HCT116 (cell line): ENCODE data around the gene TBCD. TPM values are rescaled to one million over a fixed set of nuclear protein-coding genes. Genes with fewer than 3 reads are reported as not detected.

Source experiments
- ATAC-seq: fragments of 200-7000 bp; cut with Tn5 transposase; 2 replicates; pipeline ENCODE4 v1.9.1; 2020; ENCODE audit warnings: mild to moderate bottlenecking, moderate library complexity
- BruUV-seq: library from RNA; stranded (reverse); fragments of 400-500 nt; replicated peaks from 2 replicates; lab custom pipeline; 2021; lab: Mats Ljungman, UMichigan
- CTCF ChIA-PET: fragments of 300-600 bp; sonication (Branson Sonifier 250); formaldehyde crosslinking; loops from one replicate; lab custom pipeline; 2021; ENCODE audit warnings: antibody characterized with exemption; lab: Charles Lee
- POLR2A ChIA-PET: fragments of 300-600, 350-600 bp; sonication (Branson Sonifier 250); formaldehyde crosslinking; loops from one replicate; lab custom pipeline; 2021; ENCODE audit warnings: antibody characterized with exemption; lab: Charles Lee
- RAD21 ChIA-PET, 2 experiments: fragments of 300-600 bp; sonication (Branson Sonifier 250); formaldehyde crosslinking; loops; one replicate each; lab custom pipeline; 2023; ENCODE audit warnings: low total read pairs in 2 of 2; ENCODE audit not compliant: uncharacterized antibody in 2 of 2, unreplicated experiment in 2 of 2, low non-redundant PET in 1 of 2; lab: Charles Lee
- DNase-seq: peaks from one replicate; pipeline ENCODE4 v3.0.0-alpha.2; 2010; ENCODE audit warnings: low read depth, low spot score
- H2AFZ ChIP-seq: fragments of 200-600 bp; shearing (Covaris generic), sonication (generic); 2 replicates; pipeline ENCODE4 v1.6.1; 2017; ENCODE audit warnings: low read depth, mixed run types, mixed read lengths, antibody characterized with exemption, low read length; ENCODE audit not compliant: poor library complexity, severe bottlenecking
- H3K27ac ChIP-seq: 2 replicates; pipeline ENCODE4 v1.5.1; 2012; ENCODE audit warnings: low read depth, low read length
- H3K27me3 ChIP-seq: fragments of 200-600 bp; sonication (generic); 2 replicates; pipeline ENCODE4 v1.6.1; 2016; ENCODE audit warnings: mixed run types, low read length, mixed read lengths; ENCODE audit not compliant: insufficient read depth
- H3K36me3 ChIP-seq, 2 experiments: fragments of 200-500 bp in 1 of 2; fragments of 200-600 bp in 1 of 2; sonication (Bioruptor generic) in 1 of 2; sonication (generic) in 1 of 2; 2 replicates each; pipeline versions ENCODE4 v1.5.1 to v1.6.1; 2014 to 2016; ENCODE audit warnings: low read length in 2 of 2, inconsistent platforms in 1 of 2, mixed read lengths in 1 of 2, mixed run types in 1 of 2; ENCODE audit not compliant: insufficient read depth in 2 of 2, control insufficient read depth in 1 of 2
- H3K4me1 ChIP-seq, 2 experiments: fragments of 200-600 bp in 1 of 2; sonication (generic) in 1 of 2; 2 replicates each; pipeline versions ENCODE4 v1.5.1 to v1.6.1; 2012 to 2017; ENCODE audit warnings: low read length in 2 of 2, inconsistent platforms in 1 of 2, mild to moderate bottlenecking in 1 of 2, mixed read lengths in 1 of 2, mixed run types in 1 of 2, moderate library complexity in 1 of 2; ENCODE audit not compliant: insufficient read depth in 2 of 2, control insufficient read depth in 1 of 2
- H3K4me2 ChIP-seq: fragments of 200-600 bp; sonication (generic); 2 replicates; pipeline ENCODE4 v1.6.1; 2017; ENCODE audit warnings: mixed run types, low read length, mixed read lengths
- H3K4me3 ChIP-seq, 2 experiments: fragments of 200-600 bp in 1 of 2; sonication (generic) in 1 of 2; replicated peaks in 1 of 2; 2 replicates each; pipeline ENCODE4 v1.5.1; 2011 to 2016; ENCODE audit warnings: low read length in 2 of 2, control low read depth in 1 of 2, low read depth in 1 of 2, mild to moderate bottlenecking in 1 of 2, mixed read lengths in 1 of 2, mixed run types in 1 of 2
- H3K79me2 ChIP-seq: fragments of 200-600 bp; sonication (generic); 2 replicates; pipeline ENCODE4 v1.6.1; 2017; ENCODE audit warnings: mild to moderate bottlenecking, mixed run types, low read length, moderate library complexity, mixed read lengths; ENCODE audit not compliant: insufficient read depth
- H3K9ac ChIP-seq: fragments of 200-600 bp; sonication (generic); 2 replicates; pipeline ENCODE4 v1.6.1; 2016; ENCODE audit warnings: low read length, mixed read lengths
- H3K9me2 ChIP-seq: fragments of 200-600 bp; sonication (generic), shearing (Covaris generic); 2 replicates; pipeline ENCODE4 v1.6.1; 2017; ENCODE audit warnings: mixed run types, mild to moderate bottlenecking, moderate library complexity; ENCODE audit not compliant: insufficient read depth
- H3K9me3 ChIP-seq, 2 experiments: fragments of 200-500 bp in 1 of 2; fragments of 200-600 bp in 1 of 2; sonication (Bioruptor generic) in 1 of 2; sonication (generic) in 1 of 2; 2 replicates each; pipeline ENCODE4 v1.6.1; 2014 to 2017; ENCODE audit warnings: low read length in 2 of 2, mixed read lengths in 2 of 2, inconsistent platforms in 1 of 2, low read depth in 1 of 2, mild to moderate bottlenecking in 1 of 2, mixed run types in 1 of 2, moderate library complexity in 1 of 2; ENCODE audit not compliant: control insufficient read depth in 1 of 2, insufficient read depth in 1 of 2
- H4K20me1 ChIP-seq: fragments of 200-600 bp; sonication (generic), shearing (Covaris generic); 2 replicates; pipeline ENCODE4 v1.6.1; 2017; ENCODE audit warnings: mixed run types, mild to moderate bottlenecking, moderate library complexity; ENCODE audit not compliant: insufficient read depth
- EGR1 ChIP-seq: IDR thresholded peaks from 2 replicates; pipeline ENCODE4 v1.6.1; 2012; ENCODE audit warnings: low read depth
- EZH2 ChIP-seq: fragments of 200-600 bp; sonication (generic); IDR thresholded peaks from 2 replicates; pipeline ENCODE4 v1.6.1; 2017; ENCODE audit warnings: antibody characterized with exemption, mixed run types
- EZH2phosphoT487 ChIP-seq: fragments of 200-600 bp; IDR thresholded peaks from 2 replicates; pipeline ENCODE4 v1.6.1; 2018; ENCODE audit warnings: antibody characterized with exemption, borderline replicate concordance
- JUND ChIP-seq: IDR thresholded peaks from 2 replicates; pipeline ENCODE4 v1.6.1; 2012
- POLR2A ChIP-seq: IDR thresholded peaks from 2 replicates; pipeline ENCODE4 v1.7.0; 2011; ENCODE audit warnings: borderline replicate concordance; ENCODE audit not compliant: insufficient read depth, insufficient read length; ENCODE audit errors: extremely low read depth
- POLR2AphosphoS5 ChIP-seq: IDR thresholded peaks from 2 replicates; pipeline ENCODE4 v1.6.1; 2011; ENCODE audit warnings: mild to moderate bottlenecking, low read depth, low read length, moderate library complexity
- SP1 ChIP-seq: IDR thresholded peaks from 2 replicates; pipeline ENCODE4 v1.6.1; 2012; ENCODE audit warnings: low read depth
- TCF7L2 ChIP-seq: IDR thresholded peaks from 2 replicates; pipeline ENCODE4 v1.7.0; 2011; ENCODE audit warnings: borderline replicate concordance, inconsistent platforms; ENCODE audit not compliant: insufficient read depth, insufficient read length; ENCODE audit errors: extremely low read depth
- YY1 ChIP-seq: IDR thresholded peaks from 2 replicates; pipeline ENCODE4 v1.6.1; 2011; ENCODE audit warnings: low read length, low read depth, moderate library complexity, mild to moderate bottlenecking; ENCODE audit not compliant: insufficient replicate concordance; ENCODE audit errors: extremely low read depth
- ZFX ChIP-seq: fragments of 450-650 bp; IDR thresholded peaks from 2 replicates; pipeline ENCODE4 v1.6.1; 2017
- ZNF274 ChIP-seq: fragments of 200-500 bp; sonication (Bioruptor generic); IDR thresholded peaks from 2 replicates; pipeline ENCODE4 v1.6.1; 2014; ENCODE audit warnings: mild to moderate bottlenecking, low read depth, low read length, inconsistent platforms
- intact Hi-C: fragments of 100-400 bp; cut with micrococcal nuclease; formaldehyde crosslinking; loops from 2 replicates; pipeline ENCODE4 v1.10.0; 2022
- total RNA-seq: library from RNA; stranded (reverse); gene quantifications from one replicate; pipeline ENCODE4 v1.2.1, GENCODE V29; 2021; ENCODE audit not compliant: unreplicated experiment
- TF ChIP-seq, protein P1 (sequence below): IDR thresholded peaks from 2 replicates; pipeline ENCODE4 v1.6.1; 2012
- TF ChIP-seq, protein P2 (sequence below): IDR thresholded peaks from 2 replicates; pipeline ENCODE4 v1.6.1; 2012
- TF ChIP-seq, protein P3 (sequence below), 3 experiments: fragments of 200-600 bp in 1 of 3; sonication (generic) in 1 of 3; IDR thresholded peaks in 2 of 3; conservative IDR thresholded peaks in 1 of 3; 2 replicates each; pipeline ENCODE4 v1.5.1; 2012 to 2017; ENCODE audit warnings: low read depth in 2 of 3, low read length in 2 of 3, antibody characterized with exemption in 1 of 3, borderline replicate concordance in 1 of 3, control low read depth in 1 of 3, mild to moderate bottlenecking in 1 of 3, mixed read lengths in 1 of 3, mixed run types in 1 of 3, moderate library complexity in 1 of 3; ENCODE audit not compliant: insufficient read depth in 1 of 3

The TBCD gene
- total RNA-seq, 1 experiment from 2014 or later = 152 TPM

DNA sequence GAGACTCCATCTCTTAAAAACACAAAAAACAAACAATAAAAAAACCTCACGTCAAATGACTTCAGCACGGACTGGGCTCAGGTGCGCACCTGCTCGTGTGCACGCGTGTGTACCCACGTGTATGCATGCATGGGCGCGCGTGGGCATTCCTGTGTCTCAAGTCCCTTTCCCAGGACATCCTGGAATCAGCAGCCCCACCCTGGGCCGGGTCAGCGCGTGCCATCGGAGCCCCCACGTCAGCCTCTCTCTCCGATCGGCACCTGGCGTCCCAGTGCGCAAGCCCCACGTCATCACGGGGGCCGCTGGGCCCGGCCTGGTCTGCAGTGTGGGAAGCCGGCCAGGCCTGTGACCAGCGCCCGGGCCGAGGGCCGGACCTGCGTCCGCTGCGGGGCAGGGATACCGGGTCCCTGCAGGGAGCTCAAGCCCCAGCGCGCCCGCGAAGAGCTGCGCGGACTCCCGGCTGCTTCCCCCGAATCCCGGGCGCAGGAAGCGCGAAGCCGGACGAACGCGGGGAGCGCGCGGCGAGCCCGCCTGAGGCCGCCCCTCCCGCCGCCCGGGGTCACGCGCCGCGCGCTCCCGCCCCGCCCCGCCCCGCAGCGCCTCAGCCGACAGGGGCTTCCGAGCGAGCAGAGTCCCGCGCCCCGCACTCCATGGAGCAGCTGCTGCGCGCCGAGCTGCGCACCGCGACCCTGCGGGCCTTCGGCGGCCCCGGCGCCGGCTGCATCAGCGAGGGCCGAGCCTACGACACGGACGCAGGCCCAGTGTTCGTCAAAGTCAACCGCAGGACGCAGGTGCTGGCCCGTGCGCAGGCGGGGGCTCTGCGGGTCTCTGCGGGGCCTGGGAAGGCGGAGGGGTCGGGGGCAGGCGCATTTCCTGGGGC is 16.6 kb upstream of the TBCD start, which contains the start of gene FN3K:
FN3K (plus strand) TSS at position 629 of the 880 bp plus-strand sequence; CDS start at position 651, 22 bp downstream.
- H3K36me3 ChIP-seq = peaks cover 5 to 19% of the 10 kb centered on the region in 2 experiments; a peak in 2 of 4 replicates
- no peaks in the 10 kb centered on the region for H4K20me1 ChIP-seq
- ChIA-PET RAD21 (no interaction called here), CTCF (no interaction called here), POLR2A (no interaction called here)
- peaks cover 13 to 16% of the 10 kb centered on the region in 2 experiments; a peak in 3 of 4 replicates for H3K9me3 ChIP-seq
- TF ChIP-seq ZFX = 0 out of 2 replicates have a peak, but pooled peaks have one; percentile 9
- TF ChIP-seq EZH2phosphoT487 = no peak
- peak; percentile 27 for TF ChIP-seq POLR2AphosphoS5
- H3K4me3 ChIP-seq = peak within 1 kb of the TSS; percentile 32 to 46
- no peak within 1 kb of the TSS for H2AFZ ChIP-seq
- no peaks in the 10 kb centered on the region for H3K9me2 ChIP-seq
- no peaks in the 10 kb centered on the region for H3K79me2 ChIP-seq
- BruUV-seq = no TSS peak
- DNase-seq = no peak
- intact Hi-C loops = no loop called here
- no peaks in the 10 kb centered on the region for H3K27me3 ChIP-seq
- H3K27ac ChIP-seq = no peak within 1 kb of the TSS; the same call in 1 of the 2 replicates
- H3K4me1 ChIP-seq = peaks cover 0 to 7% of the 10 kb centered on the region in 2 experiments; a peak in 1 of 4 replicates
- H3K9ac ChIP-seq = peak within 1 kb of the TSS; percentile 38
- H3K4me2 ChIP-seq = peak within 1 kb of the TSS; percentile 66
- peak; percentile 75 for ATAC-seq

DNA sequence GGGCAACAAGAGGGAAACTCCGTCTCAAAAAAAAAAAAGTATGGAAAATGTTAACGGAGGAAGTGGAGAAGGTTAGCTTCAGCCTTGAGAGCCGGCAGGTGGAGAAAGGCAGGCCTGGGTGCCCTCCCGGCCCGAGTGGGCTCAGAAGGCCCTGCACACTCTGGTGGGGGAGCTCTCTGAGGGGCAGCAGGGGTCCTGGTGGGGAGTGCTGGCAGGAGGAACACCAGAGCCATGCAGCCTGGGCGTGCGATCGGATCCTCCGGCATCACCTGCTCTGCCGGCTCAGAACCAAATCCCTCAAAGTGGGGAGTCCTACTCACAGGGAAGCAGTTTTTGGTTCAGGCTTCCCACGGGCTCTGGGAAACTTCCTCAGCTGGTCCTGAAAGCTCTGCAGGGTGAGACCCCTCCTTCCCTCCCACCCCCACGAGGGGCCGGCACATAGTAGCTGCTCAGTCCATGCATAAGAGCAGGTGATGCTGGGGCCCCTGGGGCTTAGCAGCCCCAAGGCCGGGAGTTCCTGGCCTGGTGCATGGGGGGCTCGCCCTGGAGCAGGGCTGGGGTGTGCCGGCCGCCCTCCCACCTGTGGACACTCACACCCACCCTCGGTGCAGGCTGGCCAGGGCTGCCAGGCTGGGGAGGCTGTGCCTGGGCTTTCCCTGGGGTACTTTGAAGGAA is 15.2 kb upstream of the TBCD start:
- H3K79me2 ChIP-seq = no peaks in the 10 kb centered on the region
- peaks cover 5 to 21% of the 10 kb centered on the region in 2 experiments; a peak in 2 of 4 replicates for H3K36me3 ChIP-seq
- no peak overlapping the region for H3K4me3 ChIP-seq
- no peak overlapping the region for H3K27ac ChIP-seq
- TSS peak; percentile 32 for BruUV-seq
- no peak overlapping the region for H3K4me2 ChIP-seq
- H3K9ac ChIP-seq = no peak overlapping the region
- POLR2A ChIA-PET = no interaction called here
- DNase-seq = no peak
- CTCF ChIA-PET = no interaction called here
- peaks cover 0 to 7% of the 10 kb centered on the region in 2 experiments; a peak in 1 of 4 replicates for H3K4me1 ChIP-seq
- TF ChIP-seq YY1 (no peak), JUND (no peak), ZNF274 (no peak), EZH2 (no peak), POLR2AphosphoS5 (no peak), EZH2phosphoT487 (no peak), POLR2A (no peak), EGR1 (no peak), SP1 (no peak), TCF7L2 (no peak)
- TF ChIP-seq, protein P1, sequence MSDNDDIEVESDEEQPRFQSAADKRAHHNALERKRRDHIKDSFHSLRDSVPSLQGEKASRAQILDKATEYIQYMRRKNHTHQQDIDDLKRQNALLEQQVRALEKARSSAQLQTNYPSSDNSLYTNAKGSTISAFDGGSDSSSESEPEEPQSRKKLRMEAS = no peak
- TF ChIP-seq, protein P2, sequence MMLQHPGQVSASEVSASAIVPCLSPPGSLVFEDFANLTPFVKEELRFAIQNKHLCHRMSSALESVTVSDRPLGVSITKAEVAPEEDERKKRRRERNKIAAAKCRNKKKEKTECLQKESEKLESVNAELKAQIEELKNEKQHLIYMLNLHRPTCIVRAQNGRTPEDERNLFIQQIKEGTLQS = no peak
- TF ChIP-seq, protein P3, sequence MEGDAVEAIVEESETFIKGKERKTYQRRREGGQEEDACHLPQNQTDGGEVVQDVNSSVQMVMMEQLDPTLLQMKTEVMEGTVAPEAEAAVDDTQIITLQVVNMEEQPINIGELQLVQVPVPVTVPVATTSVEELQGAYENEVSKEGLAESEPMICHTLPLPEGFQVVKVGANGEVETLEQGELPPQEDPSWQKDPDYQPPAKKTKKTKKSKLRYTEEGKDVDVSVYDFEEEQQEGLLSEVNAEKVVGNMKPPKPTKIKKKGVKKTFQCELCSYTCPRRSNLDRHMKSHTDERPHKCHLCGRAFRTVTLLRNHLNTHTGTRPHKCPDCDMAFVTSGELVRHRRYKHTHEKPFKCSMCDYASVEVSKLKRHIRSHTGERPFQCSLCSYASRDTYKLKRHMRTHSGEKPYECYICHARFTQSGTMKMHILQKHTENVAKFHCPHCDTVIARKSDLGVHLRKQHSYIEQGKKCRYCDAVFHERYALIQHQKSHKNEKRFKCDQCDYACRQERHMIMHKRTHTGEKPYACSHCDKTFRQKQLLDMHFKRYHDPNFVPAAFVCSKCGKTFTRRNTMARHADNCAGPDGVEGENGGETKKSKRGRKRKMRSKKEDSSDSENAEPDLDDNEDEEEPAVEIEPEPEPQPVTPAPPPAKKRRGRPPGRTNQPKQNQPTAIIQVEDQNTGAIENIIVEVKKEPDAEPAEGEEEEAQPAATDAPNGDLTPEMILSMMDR (IDR thresholded peaks at IDR 0.05 in 2 of 3, conservative IDR thresholded peaks at IDR 0.05 in 1 of 3; ENCODE audit: borderline replicate concordance in 1 of 3, insufficient read depth in 1 of 3, low read depth in 2 of 3, low read length in 2 of 3) = no peak
- no peaks in the 10 kb centered on the region for H3K27me3 ChIP-seq
- intact Hi-C loops = no loop called here
- no peaks in the 10 kb centered on the region for H3K9me2 ChIP-seq
- H3K9me3 ChIP-seq = peaks cover 25 to 28% of the 10 kb centered on the region in 2 experiments; a peak in 3 of 4 replicates
- H4K20me1 ChIP-seq = no peaks in the 10 kb centered on the region
- H2AFZ ChIP-seq = no peak overlapping the region
- RAD21 ChIA-PET = no interaction called here
- no peak for ATAC-seq
